Measurements from ENCODE around the gene RAF1.

GRCh38 chr3:12556314-12556689 is 107.6 kb downstream of the RAF1 start:
- TF ChIP-seq POLR2AphosphoS5 (IDR thresholded peaks at IDR 0.05; ENCODE audit: borderline replicate concordance, low read depth, low read length) = no peak
- TF ChIP-seq EZH2 (IDR thresholded peaks at IDR 0.05) = no peak
- no peak for TF ChIP-seq FOXP2 (optimal IDR thresholded peaks at IDR 0.05; ENCODE audit: control extremely low read depth, extremely low read length, insufficient read depth)

All from SK-N-MC (cell line).